GM18499 (cell line): Measurements from ENCODE around the gene PLA2G15.

Experiments
- ATAC-seq: cut with Tn5 transposase; IDR thresholded peaks from one replicate; pipeline ENCODE4 v1.9.1; 2021; ENCODE audit warnings: moderate number of reproducible peaks; ENCODE audit not compliant: insufficient read depth, unreplicated experiment

The PLA2G15 gene

DNA sequence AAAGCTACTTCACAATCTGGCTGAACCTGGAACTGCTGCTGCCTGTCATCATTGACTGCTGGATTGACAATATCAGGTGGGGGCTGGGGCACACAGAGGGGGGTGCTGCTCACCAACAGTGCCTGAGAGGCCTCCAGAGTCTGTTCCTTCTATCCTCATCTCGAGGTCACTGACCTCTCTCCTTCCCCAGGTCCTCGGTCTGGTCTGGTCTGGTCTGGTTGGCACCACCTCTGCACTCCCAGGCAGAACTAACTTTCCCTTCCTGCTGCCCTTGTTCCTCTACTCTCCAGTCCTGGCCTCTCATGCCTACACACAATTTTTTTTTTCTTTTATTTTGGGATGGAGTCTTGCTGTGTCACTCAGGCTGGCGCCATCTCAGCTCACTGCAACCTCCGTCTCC is 4.2 kb downstream of the PLA2G15 start:
- ATAC-seq, result no peak

DNA sequence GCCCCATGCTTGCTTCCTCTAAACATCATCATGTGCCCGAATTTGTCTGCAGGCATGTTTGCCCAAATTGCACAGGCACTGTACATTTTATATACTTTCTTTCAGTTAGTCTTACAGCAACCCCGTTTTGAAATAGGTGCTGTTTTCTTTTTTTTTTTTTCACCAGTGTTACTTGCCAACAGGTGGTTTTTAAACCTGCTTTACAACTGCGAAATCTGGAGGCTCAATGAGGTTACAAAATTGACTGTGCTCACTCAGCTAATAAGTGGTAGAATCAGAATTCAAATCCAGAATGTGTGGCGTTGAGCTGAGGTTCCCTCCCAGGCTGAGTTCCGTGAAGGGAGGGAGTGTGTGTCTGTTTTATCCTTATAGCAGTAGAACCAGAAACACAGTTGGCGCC is 5.8 kb downstream of the PLA2G15 start:
- no peak for ATAC-seq

DNA sequence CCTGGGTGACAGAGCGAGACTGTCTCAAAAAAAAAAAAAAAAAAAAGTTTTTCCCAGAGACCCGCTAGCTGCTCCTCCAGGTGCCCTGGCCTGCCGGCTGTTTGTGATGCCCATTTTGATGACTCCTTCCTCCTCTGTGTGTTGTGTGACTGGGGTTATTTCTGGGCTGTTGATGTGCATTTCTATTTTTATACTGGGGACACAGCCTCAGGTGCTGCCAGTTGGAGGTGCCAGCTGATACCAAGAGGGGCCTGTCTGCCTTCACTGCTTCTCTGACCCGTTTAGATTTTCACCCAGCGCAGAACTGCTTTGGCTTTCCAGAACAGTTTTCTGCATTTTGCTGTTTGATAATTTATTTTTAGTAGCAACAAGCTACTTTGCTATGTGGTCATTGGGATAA is 6.7 kb downstream of the PLA2G15 start:
- ATAC-seq, result no peak

DNA sequence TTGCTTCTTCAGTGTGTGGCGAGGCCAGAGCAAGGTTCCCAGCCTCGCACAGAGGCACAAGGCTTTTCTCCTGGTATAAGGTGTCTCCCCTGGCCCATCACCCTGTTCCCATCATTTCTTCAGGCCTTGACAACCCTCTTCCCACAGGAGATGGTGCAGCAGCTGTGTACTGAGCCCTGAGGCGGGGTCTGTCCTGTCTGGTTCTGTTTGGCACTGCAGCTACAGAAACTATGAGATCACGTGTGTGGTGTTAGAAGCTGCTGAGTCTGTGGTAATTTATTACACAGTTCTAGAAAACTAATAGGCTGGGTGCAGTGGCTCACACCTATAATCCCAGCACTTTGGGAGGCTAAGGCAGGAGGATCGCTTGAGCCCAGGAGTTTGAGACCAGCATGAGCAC is 7.2 kb downstream of the PLA2G15 start:
- no peak for ATAC-seq

DNA sequence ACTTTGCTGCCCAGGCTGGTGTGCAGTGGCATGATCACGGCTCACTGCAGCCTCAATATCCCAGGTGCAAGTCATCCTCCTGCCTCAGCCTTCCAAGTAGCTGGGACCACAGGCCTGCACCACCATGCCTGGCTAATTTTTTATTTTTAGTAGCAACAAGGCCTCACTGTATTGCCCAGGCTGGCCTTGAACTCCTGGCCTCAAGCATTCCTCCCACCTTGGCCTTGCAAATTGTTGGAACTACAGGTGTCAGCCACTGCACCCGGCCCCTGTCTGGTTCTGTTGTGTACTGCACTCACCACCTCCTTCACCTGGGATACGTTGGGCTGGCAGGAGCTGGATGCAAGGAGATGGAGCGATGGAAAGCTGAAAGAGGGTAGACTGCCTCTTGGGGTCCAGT is 8.5 kb downstream of the PLA2G15 start:
- ATAC-seq, result no peak

DNA sequence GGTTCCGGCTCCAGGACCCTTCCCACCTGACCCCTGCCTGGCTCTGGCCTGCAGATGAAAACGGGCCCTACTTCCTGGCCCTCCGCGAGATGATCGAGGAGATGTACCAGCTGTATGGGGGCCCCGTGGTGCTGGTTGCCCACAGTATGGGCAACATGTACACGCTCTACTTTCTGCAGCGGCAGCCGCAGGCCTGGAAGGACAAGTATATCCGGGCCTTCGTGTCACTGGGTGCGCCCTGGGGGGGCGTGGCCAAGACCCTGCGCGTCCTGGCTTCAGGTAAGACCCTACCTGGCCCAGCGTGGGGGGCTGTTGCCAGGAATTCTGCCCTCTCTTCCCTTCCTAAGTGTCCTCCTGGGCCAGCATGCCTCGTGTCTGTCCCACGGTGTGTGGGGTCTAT is 10.5 kb downstream of the PLA2G15 start:
- ATAC-seq, result no peak

DNA sequence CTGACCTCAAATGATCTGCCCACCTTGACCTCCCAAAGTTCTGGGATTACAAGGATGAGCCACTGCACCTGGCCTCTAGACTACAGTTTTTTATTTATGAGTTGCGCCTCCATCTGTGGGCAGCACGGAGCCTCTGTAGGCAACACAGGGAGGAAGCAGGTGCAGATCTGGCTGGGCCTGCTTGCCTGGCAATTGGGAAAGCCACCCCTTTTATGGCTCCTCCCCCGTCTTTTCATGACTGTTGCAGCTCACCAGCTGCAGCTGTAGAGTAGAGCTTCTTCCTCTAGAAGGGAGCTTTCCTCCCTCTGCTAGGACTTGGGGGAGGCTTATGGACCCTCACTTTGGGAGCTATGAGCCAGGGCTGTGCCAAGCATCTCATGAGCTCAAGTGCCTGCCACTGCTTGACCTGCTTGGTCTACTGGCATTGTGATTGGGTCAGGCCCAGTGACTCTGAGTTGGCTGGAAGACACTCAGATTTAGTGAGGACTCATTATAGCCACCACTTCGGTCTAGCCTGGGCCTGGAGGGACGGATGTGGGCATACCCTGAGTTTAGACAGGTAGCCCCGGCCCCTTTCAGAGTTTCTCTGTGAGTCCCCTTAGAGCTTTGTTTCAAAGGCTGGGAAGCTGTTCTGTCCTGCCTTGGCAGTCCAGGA is 12.2 kb downstream of the PLA2G15 start:
- ATAC-seq, result no peak

DNA sequence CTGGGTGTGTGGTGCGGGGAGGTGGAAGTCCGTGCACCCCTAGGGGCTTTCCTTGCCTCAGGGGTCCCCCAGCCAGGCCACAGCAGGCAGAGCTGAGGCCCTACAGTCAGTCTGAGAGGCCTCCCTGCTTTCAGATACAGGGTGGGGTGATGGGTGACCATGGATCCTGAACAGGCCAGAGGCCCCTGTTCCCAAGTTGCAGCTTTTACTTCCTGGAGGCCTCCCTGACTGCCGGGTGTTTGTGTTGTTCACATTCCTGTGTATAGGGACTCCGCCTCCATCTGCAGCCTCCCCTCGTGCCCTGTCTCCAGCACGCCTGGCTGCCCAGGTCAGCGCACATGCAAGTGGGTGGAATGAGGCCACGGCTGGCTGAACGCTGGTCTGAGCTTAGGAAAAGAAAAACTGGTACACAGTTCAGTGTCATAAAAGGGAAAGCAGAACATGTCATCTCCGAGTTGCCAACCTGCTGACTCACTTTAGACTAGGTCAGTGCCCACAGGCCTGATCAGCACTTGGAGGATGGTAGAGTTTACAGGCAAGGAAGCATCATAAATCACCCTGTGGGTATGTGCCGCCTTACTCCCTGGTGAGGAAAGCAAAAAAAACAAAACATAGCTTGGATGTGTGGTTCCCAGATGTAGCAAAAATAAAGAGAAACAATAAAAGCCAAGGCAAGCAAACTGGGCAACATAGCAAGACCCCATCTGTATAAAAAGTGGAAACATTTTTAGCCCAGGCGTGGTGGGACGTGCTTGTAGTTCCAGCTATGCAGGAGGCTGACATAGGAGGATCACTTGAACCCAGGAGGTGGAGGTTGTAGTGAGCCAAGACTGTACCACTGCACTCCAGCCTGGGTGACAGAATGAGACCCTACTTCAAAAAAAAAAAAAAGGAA is 13.0 kb downstream of the PLA2G15 start:
- no peak for ATAC-seq

DNA sequence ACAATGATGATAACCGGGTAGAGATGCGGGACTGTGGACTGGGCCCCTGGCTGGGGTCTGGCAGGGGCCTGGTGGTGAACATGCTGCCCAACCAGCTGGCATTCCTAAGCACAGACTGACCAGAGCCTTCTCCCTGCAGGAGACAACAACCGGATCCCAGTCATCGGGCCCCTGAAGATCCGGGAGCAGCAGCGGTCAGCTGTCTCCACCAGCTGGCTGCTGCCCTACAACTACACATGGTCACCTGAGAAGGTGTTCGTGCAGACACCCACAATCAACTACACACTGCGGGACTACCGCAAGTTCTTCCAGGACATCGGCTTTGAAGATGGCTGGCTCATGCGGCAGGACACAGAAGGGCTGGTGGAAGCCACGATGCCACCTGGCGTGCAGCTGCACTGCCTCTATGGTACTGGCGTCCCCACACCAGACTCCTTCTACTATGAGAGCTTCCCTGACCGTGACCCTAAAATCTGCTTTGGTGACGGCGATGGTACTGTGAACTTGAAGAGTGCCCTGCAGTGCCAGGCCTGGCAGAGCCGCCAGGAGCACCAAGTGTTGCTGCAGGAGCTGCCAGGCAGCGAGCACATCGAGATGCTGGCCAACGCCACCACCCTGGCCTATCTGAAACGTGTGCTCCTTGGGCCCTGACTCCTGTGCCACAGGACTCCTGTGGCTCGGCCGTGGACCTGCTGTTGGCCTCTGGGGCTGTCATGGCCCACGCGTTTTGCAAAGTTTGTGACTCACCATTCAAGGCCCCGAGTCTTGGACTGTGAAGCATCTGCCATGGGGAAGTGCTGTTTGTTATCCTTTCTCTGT is 14.0 kb downstream of the PLA2G15 start:
- ATAC-seq, result no peak

DNA sequence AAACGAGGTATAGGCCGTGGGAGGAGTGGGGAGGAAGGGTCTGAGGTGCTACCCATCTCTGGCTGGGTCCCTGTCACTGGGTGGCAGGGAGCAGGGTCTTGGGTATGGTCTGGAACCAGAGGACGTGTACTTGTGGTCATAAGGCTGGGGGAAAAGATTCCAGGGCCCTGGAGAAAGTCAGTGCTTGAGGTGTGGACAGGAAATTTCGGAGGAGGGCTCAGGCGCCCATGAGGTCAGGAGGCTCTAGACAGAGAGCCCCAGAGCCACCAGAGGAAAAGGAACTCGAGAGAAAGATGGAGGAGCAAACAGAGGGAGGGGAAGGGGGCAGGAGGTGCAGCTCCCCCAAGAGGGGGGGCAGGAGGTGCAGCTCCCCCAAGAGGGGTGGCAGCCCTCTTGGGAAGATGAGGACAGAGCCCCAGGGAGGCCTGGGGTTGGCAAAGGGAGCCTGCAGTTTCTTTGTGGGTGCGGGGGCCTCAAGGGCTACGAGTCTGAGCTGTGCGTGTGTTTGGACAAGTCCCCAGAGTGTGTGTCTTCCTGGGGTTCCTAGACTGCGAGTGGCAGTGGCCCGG is 18.5 kb downstream of the PLA2G15 start:
- ATAC-seq, result no peak

DNA sequence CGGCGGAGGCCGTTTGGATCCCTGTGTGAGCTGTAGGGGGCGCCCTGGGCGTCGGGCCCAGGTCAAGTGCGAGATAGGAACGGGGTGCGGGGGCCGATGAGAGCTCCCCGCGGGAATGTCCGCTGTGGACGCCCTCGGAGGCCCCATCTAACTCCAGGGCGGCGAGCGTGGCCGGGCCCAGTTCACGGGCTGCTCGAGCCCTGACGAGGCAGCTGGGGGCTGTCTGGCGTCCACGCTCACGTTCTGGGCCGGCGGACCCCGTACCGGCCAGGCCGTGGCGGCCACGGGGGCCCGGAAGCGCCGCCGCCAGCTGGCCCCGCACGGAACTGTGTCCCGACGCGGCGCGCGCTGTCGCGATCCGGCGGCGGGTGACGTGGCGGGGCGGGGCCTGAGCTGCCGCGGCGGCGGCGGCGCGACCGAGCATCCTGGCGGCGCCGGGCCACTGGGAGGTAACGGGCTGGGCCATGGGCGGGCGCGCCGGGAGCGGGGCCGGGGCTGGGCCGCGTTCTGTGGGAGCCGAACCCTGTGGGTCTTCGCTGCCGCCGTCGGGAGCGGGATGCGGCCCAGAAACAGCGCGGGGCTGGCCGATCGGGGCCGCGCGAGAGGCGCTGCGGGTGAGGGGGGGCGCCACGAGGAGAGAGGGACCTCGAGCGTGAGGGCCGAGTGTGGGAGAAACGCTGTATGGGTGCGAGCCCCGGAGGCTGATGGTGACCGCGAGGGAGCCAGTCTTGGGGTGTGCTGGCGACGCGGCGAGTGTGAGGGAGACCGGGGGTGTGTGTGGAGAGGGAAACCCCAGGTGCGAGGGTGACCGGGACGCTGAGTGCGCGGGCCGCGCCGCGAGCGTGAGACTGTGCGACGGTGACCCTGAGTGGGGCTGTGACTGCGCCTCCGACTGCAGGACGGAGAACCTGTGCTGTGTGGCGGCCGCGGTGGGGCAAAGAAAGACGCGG is 19.2 kb downstream of the PLA2G15 start, which contains the start of gene SLC7A6:
Gene SLC7A6, plus strand, starts transcription at position 399 of the 950 bp plus-strand sequence. CDS start 10,201 bp downstream, outside the sequence.
- no peak for ATAC-seq

DNA sequence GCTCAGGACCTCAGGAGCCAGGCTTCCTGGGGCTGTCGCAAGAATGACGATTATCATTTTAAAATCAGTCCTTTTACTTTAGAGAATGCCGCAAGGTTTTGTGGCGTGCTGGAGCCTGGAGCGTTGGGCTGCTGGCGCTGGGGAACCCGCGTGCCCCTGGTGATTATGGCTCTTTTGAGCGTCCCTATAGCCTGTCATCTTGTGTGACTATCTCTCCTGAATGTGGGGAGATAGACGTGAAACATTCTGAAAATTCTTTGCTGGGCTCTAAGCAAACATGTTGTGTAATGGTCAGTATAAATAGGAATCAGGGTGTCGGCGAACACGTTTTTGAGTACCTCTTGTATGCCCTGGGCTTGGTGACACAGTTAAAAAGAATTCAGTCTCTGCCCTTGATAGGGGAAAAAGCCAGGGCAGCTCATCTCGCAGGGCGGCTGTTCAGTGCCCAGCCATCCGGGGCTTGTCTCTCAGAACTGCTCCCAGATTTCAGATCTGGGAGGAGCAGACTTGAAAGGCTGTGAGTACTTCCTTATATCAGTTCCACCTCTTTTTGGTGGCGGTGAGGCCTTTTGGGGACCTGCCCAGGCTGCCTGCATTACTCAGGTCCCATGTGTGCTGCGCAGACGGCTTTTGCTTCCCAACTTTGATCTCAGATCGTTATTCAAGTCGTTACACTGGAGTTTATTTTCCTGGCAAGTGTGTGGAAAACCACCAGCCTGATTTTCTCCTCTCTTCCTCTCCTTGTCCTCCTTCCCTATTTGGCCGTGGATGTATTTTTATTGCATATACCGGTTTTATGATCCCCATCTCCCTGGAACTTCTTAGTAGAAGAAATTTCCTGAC is 20.1 kb downstream of the PLA2G15 start:
- no peak for ATAC-seq

DNA sequence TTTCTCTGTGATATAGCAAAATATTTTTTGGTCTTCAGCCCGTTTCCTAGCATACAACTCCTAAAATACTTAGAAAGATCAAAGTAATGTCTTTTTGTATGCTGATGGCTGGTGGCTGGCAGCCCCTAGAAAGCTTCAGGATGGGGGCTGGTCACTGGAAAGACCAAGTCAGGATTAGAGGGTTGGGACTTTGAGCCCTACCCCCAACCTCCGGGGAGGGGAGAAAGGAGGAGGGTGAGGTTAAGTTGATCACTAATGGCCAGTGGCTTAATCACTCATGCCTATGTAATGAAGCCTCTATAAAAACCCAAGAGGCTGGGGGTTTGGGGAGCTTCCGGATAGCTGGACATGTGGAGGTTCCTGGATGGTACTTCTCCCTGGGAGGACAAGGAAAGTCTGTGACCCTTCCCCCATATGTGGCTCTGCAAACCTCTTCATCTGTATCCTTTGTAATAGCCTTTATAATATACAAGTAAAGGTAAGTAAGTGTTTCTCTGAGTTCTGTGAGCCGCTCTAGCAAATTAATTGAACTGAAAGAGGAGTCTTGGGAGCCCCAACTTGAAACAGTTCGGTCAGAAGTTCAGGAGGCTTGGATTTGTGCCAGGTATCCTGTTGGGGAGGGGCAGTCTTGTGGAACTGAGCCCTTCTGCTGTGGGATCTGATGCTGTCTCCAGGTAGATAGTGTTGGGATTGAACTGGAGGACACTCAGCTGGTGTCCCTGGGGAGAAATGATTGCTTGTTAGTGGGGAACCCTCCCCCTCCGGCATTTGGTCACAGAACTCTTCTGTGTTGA is 22.6 kb downstream of the PLA2G15 start:
- ATAC-seq, result no peak

DNA sequence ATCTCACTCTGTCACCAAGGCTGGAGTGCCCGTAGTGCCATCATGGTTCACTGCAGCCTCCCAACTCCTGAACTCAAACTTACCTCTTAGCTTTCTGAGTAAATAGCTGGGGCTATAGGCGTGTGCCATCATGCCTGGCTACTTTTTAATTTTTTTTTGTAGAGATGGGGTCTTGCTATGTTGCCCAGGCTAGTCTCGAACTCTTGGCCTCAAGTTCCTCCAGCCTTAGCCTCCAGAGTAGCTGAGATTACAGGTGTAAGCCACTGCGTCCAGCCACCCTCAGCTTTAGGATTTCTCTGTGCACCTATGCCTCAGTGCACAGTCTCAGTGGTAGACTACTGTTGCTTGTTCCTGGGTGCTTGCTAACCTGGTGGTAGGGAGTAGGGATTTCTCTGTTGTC is 24.6 kb downstream of the PLA2G15 start:
- ATAC-seq, result no peak

DNA sequence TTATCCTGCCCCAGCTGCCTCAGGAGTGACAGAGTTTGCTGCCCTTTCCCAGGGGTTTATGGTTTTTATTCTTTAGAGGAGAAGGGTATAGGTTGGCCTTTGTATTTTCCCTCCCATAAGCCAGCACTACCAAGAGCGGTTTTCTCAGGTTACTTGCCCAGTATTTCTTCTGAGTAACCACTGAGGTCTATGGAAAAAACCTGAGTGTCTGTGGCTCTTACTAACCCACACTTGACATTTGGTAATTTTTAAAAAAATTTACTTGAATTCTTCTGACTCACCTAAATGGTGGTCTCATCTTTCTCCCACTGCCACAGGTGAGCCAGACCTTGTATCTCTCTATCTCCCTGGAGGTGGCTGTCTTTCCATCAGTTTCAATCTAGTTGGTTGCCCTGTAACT is 25.2 kb downstream of the PLA2G15 start:
- ATAC-seq, result no peak

DNA sequence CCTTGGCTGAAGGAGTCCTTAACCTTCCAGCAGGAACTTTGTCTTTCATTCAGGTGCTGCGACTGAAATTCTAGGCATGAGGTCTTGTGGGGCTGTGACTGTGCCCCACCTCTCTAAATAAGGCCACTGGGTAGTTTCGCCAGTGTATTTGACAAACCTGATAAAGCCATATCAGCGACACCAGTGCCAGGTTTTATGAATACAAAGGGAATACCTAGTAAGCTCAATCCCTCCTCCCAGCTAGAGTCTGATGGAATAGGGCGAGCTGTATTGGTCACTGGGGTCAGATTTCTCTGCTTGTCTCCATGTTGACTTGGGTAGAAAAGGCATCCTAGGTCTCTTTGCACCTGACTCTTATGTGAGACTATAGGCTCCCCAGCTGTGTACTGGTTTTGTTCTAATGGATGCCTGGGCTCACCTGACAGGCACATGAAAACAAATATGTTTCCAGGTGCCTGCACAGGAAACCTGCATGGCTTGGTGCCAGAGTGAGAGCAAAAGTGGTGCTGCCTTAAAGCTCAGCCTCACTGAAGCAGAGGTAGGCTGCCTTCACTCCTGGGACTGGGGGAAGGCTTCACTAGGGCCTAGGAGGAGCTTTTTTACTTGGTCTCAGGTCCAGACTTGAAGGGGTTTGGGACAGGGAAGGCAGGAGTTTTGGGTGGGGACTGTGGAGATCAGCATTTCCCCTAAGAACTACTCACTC is 27.5 kb downstream of the PLA2G15 start:
- ATAC-seq, result no peak

DNA sequence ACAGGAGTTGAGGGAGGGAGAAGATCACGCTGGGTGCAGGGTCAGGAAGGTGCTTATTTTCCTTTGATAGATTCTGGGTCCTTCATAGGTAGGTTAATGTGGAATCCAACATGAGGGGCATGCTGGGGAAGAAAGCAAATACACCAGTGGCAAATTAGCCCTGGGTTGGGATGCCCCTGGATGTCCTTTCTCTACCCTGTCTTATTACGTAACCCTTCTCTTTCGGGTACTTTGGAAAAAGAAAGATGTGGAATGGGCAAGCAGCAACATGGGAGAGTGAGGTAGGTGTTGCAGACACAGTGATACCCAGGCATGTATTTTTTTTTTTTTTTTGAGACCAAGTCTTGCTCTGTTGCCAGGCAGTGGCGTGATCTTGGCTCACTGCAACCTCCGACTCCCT is 28.3 kb downstream of the PLA2G15 start:
- ATAC-seq, result no peak
